Parathyroid adenoma (tissue), 2 donors: ENCODE measurements around the gene MLLT3.
"Not testable (repeated sequence)": the region's sequence is repeated elsewhere in the genome, so short reads cannot be mapped to it uniquely, and the experiment has no call there.

Source experiments
- H2AFZ ChIP-seq: fragments of 300-600 bp; sonication (generic); one replicate; pipeline ENCODE4 v1.7.0; 2017; ENCODE audit warnings: antibody characterized with exemption, mild to moderate bottlenecking
- H3K27ac ChIP-seq: fragments of 300-600 bp; sonication (generic); one replicate; pipeline ENCODE4 v1.7.0; 2017
- H3K27me3 ChIP-seq: fragments of 300-600 bp; sonication (generic); one replicate; pipeline ENCODE4 v1.7.0; 2017; ENCODE audit warnings: low read length; ENCODE audit not compliant: control insufficient read depth, insufficient read depth
- H3K36me3 ChIP-seq: fragments of 300-600 bp; sonication (generic); one replicate; pipeline ENCODE4 v1.7.0; 2017; ENCODE audit warnings: low read length; ENCODE audit not compliant: control insufficient read depth, insufficient read depth
- H3K4me1 ChIP-seq: fragments of 300-600 bp; sonication (generic); one replicate; pipeline ENCODE4 v1.7.0; 2017; ENCODE audit warnings: control low read depth
- H3K4me2 ChIP-seq: fragments of 300-600 bp; sonication (generic); one replicate; pipeline ENCODE4 v1.7.0; 2017; ENCODE audit warnings: low read length
- H3K4me3 ChIP-seq: fragments of 300-600 bp; sonication (generic); one replicate; pipeline ENCODE4 v1.7.0; 2017; ENCODE audit warnings: low read depth, low read length
- H3K79me2 ChIP-seq: fragments of 300-600 bp; sonication (generic); one replicate; pipeline ENCODE4 v1.7.0; 2017; ENCODE audit warnings: control low read depth
- H3K9ac ChIP-seq: fragments of 300-600 bp; sonication (generic); one replicate; pipeline ENCODE4 v1.7.0; 2017; ENCODE audit warnings: mild to moderate bottlenecking
- H3K9me3 ChIP-seq: fragments of 300-600 bp; sonication (generic); one replicate; pipeline ENCODE4 v1.7.0; 2017; ENCODE audit warnings: low read length; ENCODE audit not compliant: control insufficient read depth
- CTCF ChIP-seq: fragments of 300-600 bp; sonication (generic); IDR thresholded peaks from one replicate; pipeline ENCODE4 v1.7.0; 2017; ENCODE audit warnings: antibody characterized with exemption, mild to moderate bottlenecking
- donor health status: primary hyperparathyroidism.

Gene MLLT3

GRCh38 chr9:20662156-20662555 lies 39.9 kb upstream of the MLLT3 start:
- no peak overlapping the region for H3K4me2 ChIP-seq
- no peaks in the 10 kb centered on the region for H3K36me3 ChIP-seq
- H3K9ac ChIP-seq = no peak overlapping the region
- no peak overlapping the region for H3K4me3 ChIP-seq
- no peaks in the 10 kb centered on the region for H3K4me1 ChIP-seq
- H2AFZ ChIP-seq = no peak overlapping the region
- peaks cover 2% of the 10 kb centered on the region for H3K79me2 ChIP-seq
- no peak for TF ChIP-seq CTCF
- H3K27ac ChIP-seq = no peak overlapping the region
- H3K9me3 ChIP-seq = no peaks in the 10 kb centered on the region
- H3K27me3 ChIP-seq = no peaks in the 10 kb centered on the region

- H3K4me3 ChIP-seq = no peak overlapping the region
- no peak for TF ChIP-seq CTCF
These were observed 37.2 kb upstream of the MLLT3 start for GRCh38 chr9:20659474-20659967.

GRCh38 chr9:20658677-20659473 lies 36.6 kb upstream of the MLLT3 start:
- H3K27me3 ChIP-seq = no peaks in the 10 kb centered on the region
- H3K4me3 ChIP-seq = peak overlapping the region; percentile 63
- H3K9ac ChIP-seq = peak overlapping the region; percentile 57
- no peak for TF ChIP-seq CTCF
- no peaks in the 10 kb centered on the region for H3K36me3 ChIP-seq
- peak overlapping the region; percentile 75 for H3K4me2 ChIP-seq
- no peaks in the 10 kb centered on the region for H3K9me3 ChIP-seq
- H3K27ac ChIP-seq = peak overlapping the region; percentile 82
- H3K79me2 ChIP-seq = peaks cover 2% of the 10 kb centered on the region
- no peaks in the 10 kb centered on the region for H3K4me1 ChIP-seq
- peak overlapping the region; percentile 81 for H2AFZ ChIP-seq

More at GRCh38 chr9:20659474-20659967, 37.2 kb upstream of the MLLT3 start:
- no peak overlapping the region for H2AFZ ChIP-seq
- H3K27me3 ChIP-seq = no peaks in the 10 kb centered on the region
- H3K4me2 ChIP-seq = peak overlapping the region; percentile 12
- peaks cover 2% of the 10 kb centered on the region for H3K79me2 ChIP-seq
- no peaks in the 10 kb centered on the region for H3K4me1 ChIP-seq
- no peaks in the 10 kb centered on the region for H3K9me3 ChIP-seq
- no peak overlapping the region for H3K9ac ChIP-seq
- no peaks in the 10 kb centered on the region for H3K36me3 ChIP-seq
- no peak overlapping the region for H3K27ac ChIP-seq

GRCh38 chr9:20658246-20658667 lies 36.0 kb upstream of the MLLT3 start:
- Histone ChIP-seq H3K4me3 (peak overlapping the region; percentile 63), H3K4me2 (peak overlapping the region; percentile 75), H2AFZ (peak overlapping the region; percentile 81), H3K27ac (peak overlapping the region; percentile 82)
- H3K4me1 ChIP-seq, H3K36me3 ChIP-seq, H3K79me2 ChIP-seq, H3K9me3 ChIP-seq, H3K9ac ChIP-seq, H3K27me3 ChIP-seq: not testable (repeated sequence)

GRCh38 chr9:20651939-20652338 lies 29.6 kb upstream of the MLLT3 start:
- Histone ChIP-seq H3K4me3 (no peak overlapping the region), H3K79me2 (no peaks in the 10 kb centered on the region), H2AFZ (no peak overlapping the region), H3K4me2 (no peak overlapping the region), H3K4me1 (no peaks in the 10 kb centered on the region), H3K27ac (no peak overlapping the region), H3K9ac (no peak overlapping the region), H3K9me3 (no peaks in the 10 kb centered on the region), H3K27me3 (no peaks in the 10 kb centered on the region), H3K36me3 (no peaks in the 10 kb centered on the region)
- no peak for TF ChIP-seq CTCF
